GM12865 (cell line): Measurements from ENCODE around the gene OR7C1.

Experiments
- DNase-seq: peaks from one replicate; pipeline ENCODE4 v3.0.0; 2010; ENCODE audit warnings: low read depth
- H3K4me3 ChIP-seq: 2 replicates; pipeline ENCODE4 v1.5.1; 2011; ENCODE audit warnings: mild to moderate bottlenecking, low read depth, low read length, control low read depth
- TF ChIP-seq, protein P1 (sequence below): IDR thresholded peaks from 2 replicates; pipeline ENCODE4 v1.5.1; 2011; ENCODE audit warnings: low read length, control low read depth, low read depth, inconsistent platforms; ENCODE audit not compliant: insufficient read depth; ENCODE audit errors: missing control alignments

The OR7C1 gene

DNA sequence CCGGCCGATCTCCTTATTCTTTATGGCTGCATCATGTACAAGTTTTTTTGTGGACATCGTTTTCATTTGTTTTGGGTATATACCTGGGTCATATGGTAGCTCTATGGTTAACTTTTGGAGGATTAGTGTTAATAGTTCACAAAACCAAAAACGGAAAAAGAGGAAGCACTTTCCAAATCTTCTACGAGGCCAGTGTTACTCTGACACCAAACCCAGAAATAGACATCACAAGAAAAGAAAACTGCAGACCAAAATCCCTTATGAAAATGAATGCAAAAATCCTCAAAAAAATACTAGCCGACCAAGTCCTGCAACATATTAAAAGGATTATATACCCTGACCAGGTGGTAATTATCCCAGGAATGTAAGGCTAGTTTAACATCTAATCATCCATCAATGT lies 86.4 kb downstream of the OR7C1 start:
- no peak overlapping the region for H3K4me3 ChIP-seq
- DNase-seq = no peak
- TF ChIP-seq, protein P1, sequence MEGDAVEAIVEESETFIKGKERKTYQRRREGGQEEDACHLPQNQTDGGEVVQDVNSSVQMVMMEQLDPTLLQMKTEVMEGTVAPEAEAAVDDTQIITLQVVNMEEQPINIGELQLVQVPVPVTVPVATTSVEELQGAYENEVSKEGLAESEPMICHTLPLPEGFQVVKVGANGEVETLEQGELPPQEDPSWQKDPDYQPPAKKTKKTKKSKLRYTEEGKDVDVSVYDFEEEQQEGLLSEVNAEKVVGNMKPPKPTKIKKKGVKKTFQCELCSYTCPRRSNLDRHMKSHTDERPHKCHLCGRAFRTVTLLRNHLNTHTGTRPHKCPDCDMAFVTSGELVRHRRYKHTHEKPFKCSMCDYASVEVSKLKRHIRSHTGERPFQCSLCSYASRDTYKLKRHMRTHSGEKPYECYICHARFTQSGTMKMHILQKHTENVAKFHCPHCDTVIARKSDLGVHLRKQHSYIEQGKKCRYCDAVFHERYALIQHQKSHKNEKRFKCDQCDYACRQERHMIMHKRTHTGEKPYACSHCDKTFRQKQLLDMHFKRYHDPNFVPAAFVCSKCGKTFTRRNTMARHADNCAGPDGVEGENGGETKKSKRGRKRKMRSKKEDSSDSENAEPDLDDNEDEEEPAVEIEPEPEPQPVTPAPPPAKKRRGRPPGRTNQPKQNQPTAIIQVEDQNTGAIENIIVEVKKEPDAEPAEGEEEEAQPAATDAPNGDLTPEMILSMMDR = no peak
